ENCODE data around the gene PLEKHG1.

The PLEKHG1 gene

GRCh38 chr6:150599199-150600009 is at the start of gene PLEKHG1:
TSS of gene PLEKHG1 (plus strand) at chr6:150599885. CDS start at chr6:150733682, 133,797 bp downstream.
- no peak for DNase-seq

GRCh38 chr6:150550244-150550643 is 49.4 kb upstream of the PLEKHG1 start:
- DNase-seq = no peak

GRCh38 chr6:150557043-150557599 is 42.6 kb upstream of the PLEKHG1 start:
- no peak for DNase-seq

- DNase-seq = no peak
Observed at GRCh38 chr6:150560004-150560883, 39.4 kb upstream of the PLEKHG1 start.

- no peak for DNase-seq
Observed at GRCh38 chr6:150560884-150561219, 38.8 kb upstream of the PLEKHG1 start.

GRCh38 chr6:150565945-150566344 is 33.7 kb upstream of the PLEKHG1 start:
- no peak for DNase-seq

GRCh38 chr6:150566486-150566885 is 33.2 kb upstream of the PLEKHG1 start:
- DNase-seq = no peak

GRCh38 chr6:150567380-150567779 is 32.3 kb upstream of the PLEKHG1 start:
- no peak for DNase-seq

GRCh38 chr6:150567823-150568383 is 31.8 kb upstream of the PLEKHG1 start:
- DNase-seq = no peak

GRCh38 chr6:150568560-150568959 is 31.1 kb upstream of the PLEKHG1 start:
- DNase-seq = no peak

- DNase-seq = no peak
Observed at GRCh38 chr6:150569161-150569560, 30.5 kb upstream of the PLEKHG1 start.

GRCh38 chr6:150573041-150573681 is 26.5 kb upstream of the PLEKHG1 start:
- no peak for DNase-seq

- no peak for DNase-seq
Observed at GRCh38 chr6:150575836-150576235, 23.8 kb upstream of the PLEKHG1 start.

GRCh38 chr6:150576651-150577226 is 22.9 kb upstream of the PLEKHG1 start:
- no peak for DNase-seq

- DNase-seq = no peak
Observed at GRCh38 chr6:150579611-150580010, 20.1 kb upstream of the PLEKHG1 start.

- DNase-seq = no peak
Observed at GRCh38 chr6:150580489-150580888, 19.2 kb upstream of the PLEKHG1 start.

- DNase-seq = no peak
Observed at GRCh38 chr6:150584065-150584464, 15.6 kb upstream of the PLEKHG1 start.

GRCh38 chr6:150584596-150584995 is 15.1 kb upstream of the PLEKHG1 start:
- DNase-seq = no peak

- no peak for DNase-seq
Observed at GRCh38 chr6:150586850-150587359, 12.8 kb upstream of the PLEKHG1 start.

GRCh38 chr6:150587637-150588036 is 12.0 kb upstream of the PLEKHG1 start:
- DNase-seq = no peak

GRCh38 chr6:150588888-150589499 is 10.7 kb upstream of the PLEKHG1 start:
- no peak for DNase-seq

- no peak for DNase-seq
Observed at GRCh38 chr6:150589852-150590251, 9.8 kb upstream of the PLEKHG1 start.

All from COR-L47 (cell line).